NK-92 (cell line): ENCODE data around the gene IGFBP2.

ENCODE experiments used
- DNase-seq: peaks from one replicate; lab custom pipeline; 2025; ENCODE audit not compliant: unreplicated experiment; lab: John Stamatoyannopoulos, UW

IGFBP2 gene

GRCh38 chr2:216680951-216681629, 47.9 kb downstream of the IGFBP2 start:
- no peak for DNase-seq

GRCh38 chr2:216681683-216682082, 48.5 kb downstream of the IGFBP2 start:
- no peak for DNase-seq

GRCh38 chr2:216683846-216684245, 50.6 kb downstream of the IGFBP2 start:
- no peak for DNase-seq

GRCh38 chr2:216685327-216685875, 52.2 kb downstream of the IGFBP2 start:
- DNase-seq, result no peak

- no peak for DNase-seq
Measured at GRCh38 chr2:216687111-216687510, 53.9 kb downstream of the IGFBP2 start.

GRCh38 chr2:216687646-216688045, 54.4 kb downstream of the IGFBP2 start:
- DNase-seq, result no peak

- no peak for DNase-seq
Measured at GRCh38 chr2:216688731-216689340, 55.6 kb downstream of the IGFBP2 start.

GRCh38 chr2:216689397-216689796, 56.2 kb downstream of the IGFBP2 start:
- DNase-seq, result no peak

- no peak for DNase-seq
Measured at GRCh38 chr2:216690456-216690852, 57.2 kb downstream of the IGFBP2 start.

- DNase-seq, result no peak
Measured at GRCh38 chr2:216690853-216691741, 57.9 kb downstream of the IGFBP2 start.

GRCh38 chr2:216692636-216693413, 59.6 kb downstream of the IGFBP2 start:
- DNase-seq, result no peak

- no peak for DNase-seq
Measured at GRCh38 chr2:216693414-216694080, 60.3 kb downstream of the IGFBP2 start.

GRCh38 chr2:216694082-216694825, 61.0 kb downstream of the IGFBP2 start:
- no peak for DNase-seq

- DNase-seq, result no peak
Measured at GRCh38 chr2:216694826-216695217, 61.6 kb downstream of the IGFBP2 start.

- DNase-seq, result no peak
Measured at GRCh38 chr2:216695401-216695821, 62.2 kb downstream of the IGFBP2 start, which contains the start of gene IGFBP5. Gene IGFBP5 (minus strand): TSS chr2:216695549. CDS start chr2:216694775, 774 bp downstream.

GRCh38 chr2:216696321-216696720, 63.1 kb downstream of the IGFBP2 start:
- DNase-seq, result no peak

- no peak for DNase-seq
Measured at GRCh38 chr2:216696751-216697560, 63.7 kb downstream of the IGFBP2 start.

GRCh38 chr2:216698293-216698692, 65.1 kb downstream of the IGFBP2 start:
- no peak for DNase-seq

- no peak for DNase-seq
Measured at GRCh38 chr2:216698895-216699294, 65.7 kb downstream of the IGFBP2 start.
